HG03442 (cell line): ENCODE results near the gene MYBBP1A.

Experiments
- ATAC-seq: cut with Tn5 transposase; IDR thresholded peaks from one replicate; pipeline ENCODE4 v1.9.1; 2021; ENCODE audit warnings: mild to moderate bottlenecking, moderate library complexity; ENCODE audit not compliant: unreplicated experiment

MYBBP1A gene

GRCh38 chr17:4539025-4539424 is 16.2 kb downstream of the MYBBP1A start:
- ATAC-seq = no peak

GRCh38 chr17:4538236-4539002 is 16.8 kb downstream of the MYBBP1A start:
- no peak for ATAC-seq

GRCh38 chr17:4537451-4538235 is 17.5 kb downstream of the MYBBP1A start:
- no peak for ATAC-seq

GRCh38 chr17:4536742-4537411 is 18.3 kb downstream of the MYBBP1A start:
- ATAC-seq = no peak

GRCh38 chr17:4536259-4536741 is 18.9 kb downstream of the MYBBP1A start:
- no peak for ATAC-seq

GRCh38 chr17:4535667-4536258 is 19.4 kb downstream of the MYBBP1A start:
- no peak for ATAC-seq

GRCh38 chr17:4534928-4535666 is 20.1 kb downstream of the MYBBP1A start:
- no peak for ATAC-seq

GRCh38 chr17:4534515-4534914 is 20.7 kb downstream of the MYBBP1A start:
- no peak for ATAC-seq

GRCh38 chr17:4533523-4534504 is 21.4 kb downstream of the MYBBP1A start:
- no peak for ATAC-seq

GRCh38 chr17:4532860-4533522 is 22.2 kb downstream of the MYBBP1A start:
- no peak for ATAC-seq

GRCh38 chr17:4531988-4532736 is 23.0 kb downstream of the MYBBP1A start:
- no peak for ATAC-seq

GRCh38 chr17:4530799-4531730 is 24.1 kb downstream of the MYBBP1A start:
- no peak for ATAC-seq

GRCh38 chr17:4529533-4530152 is 25.5 kb downstream of the MYBBP1A start:
- ATAC-seq = no peak

- ATAC-seq = no peak
Measured at GRCh38 chr17:4527566-4528125, 27.5 kb downstream of the MYBBP1A start.

GRCh38 chr17:4527134-4527533 is 28.1 kb downstream of the MYBBP1A start:
- ATAC-seq = no peak
